NCI-H1436 (cell line): ENCODE results near the gene TBC1D2B.
A peak's percentile ranks its signal among the peaks of the same experiment; 100 is the strongest.

Experiments
- DNase-seq: peaks from one replicate; lab custom pipeline; 2025; lab: John Stamatoyannopoulos, UW

The TBC1D2B gene

DNA sequence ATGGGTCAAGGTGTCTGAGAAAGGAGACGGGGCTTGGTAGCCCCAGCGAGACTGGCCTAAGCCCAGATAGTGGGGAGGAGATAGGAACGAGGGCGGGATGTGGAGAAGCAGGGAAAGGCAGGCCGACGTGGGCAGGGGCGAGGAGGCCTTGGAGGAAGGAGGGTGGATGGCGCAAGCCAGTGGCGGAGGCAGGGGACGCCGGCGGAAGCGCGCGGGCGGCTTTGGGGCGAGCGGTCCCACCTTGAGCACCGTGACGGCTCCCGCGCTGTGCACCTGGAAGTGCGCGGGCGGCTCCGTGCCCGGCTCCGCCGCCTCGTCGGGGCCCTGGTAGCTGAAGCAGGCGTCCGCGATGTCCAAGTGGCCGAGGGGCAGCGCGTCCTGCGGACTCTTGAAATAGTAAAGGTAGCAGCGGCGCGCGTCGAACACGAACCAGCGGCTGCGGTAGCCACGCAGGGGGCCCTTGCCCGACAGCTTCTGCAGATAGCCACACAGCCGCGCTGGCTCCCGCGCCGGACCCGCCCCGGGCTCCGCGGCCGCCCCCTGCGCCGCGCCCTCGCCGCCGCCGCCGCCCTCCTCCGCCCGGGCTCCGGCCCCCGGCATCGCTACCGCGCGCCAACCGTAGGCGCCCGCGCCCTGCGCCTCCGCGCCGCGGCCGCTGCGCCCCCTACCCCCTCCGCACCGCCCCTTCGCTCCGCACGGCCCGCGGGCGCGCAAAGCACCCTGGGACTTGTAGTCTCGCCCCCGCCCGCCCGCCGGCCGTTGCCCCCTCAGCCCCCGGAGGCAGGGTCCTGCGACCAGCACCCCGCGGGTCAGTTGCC, at the start of gene TBC1D2B:
Gene TBC1D2B, minus strand, starts transcription at position 659 of the 818 bp plus-strand sequence. Its CDS starts 59 bp downstream, at position 600.
- DNase-seq = peak; percentile 29

- no peak for DNase-seq
These were observed 47.8 kb upstream of the TBC1D2B start for GRCh38 chr15:78125267-78125666.

DNA sequence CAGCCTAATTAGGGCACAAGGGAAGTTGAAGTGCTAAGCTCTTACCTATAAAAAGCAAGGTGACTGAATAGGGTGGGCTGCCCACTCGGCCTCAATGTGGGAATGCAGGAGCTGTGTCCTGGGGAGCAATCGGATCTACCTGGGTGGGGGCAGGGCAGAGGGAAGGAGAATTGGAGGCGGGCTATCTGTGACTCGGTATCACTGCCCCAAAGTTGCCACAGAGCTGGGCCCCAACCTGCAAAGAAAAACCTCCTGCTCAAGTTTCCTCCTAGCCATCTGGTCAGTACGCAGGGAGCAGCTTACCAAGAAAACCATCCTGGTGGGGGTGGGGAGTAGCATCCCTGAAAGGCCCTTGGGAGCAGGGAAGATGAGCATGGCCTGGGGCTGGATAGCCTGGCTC, 43.0 kb upstream of the TBC1D2B start:
- DNase-seq = no peak

- DNase-seq = no peak
These were observed 35.0 kb upstream of the TBC1D2B start for GRCh38 chr15:78112551-78112950.

- DNase-seq = no peak
These were observed 34.3 kb upstream of the TBC1D2B start for GRCh38 chr15:78111788-78112187.

GRCh38 chr15:78110916-78111475, 33.5 kb upstream of the TBC1D2B start:
- no peak for DNase-seq

DNA sequence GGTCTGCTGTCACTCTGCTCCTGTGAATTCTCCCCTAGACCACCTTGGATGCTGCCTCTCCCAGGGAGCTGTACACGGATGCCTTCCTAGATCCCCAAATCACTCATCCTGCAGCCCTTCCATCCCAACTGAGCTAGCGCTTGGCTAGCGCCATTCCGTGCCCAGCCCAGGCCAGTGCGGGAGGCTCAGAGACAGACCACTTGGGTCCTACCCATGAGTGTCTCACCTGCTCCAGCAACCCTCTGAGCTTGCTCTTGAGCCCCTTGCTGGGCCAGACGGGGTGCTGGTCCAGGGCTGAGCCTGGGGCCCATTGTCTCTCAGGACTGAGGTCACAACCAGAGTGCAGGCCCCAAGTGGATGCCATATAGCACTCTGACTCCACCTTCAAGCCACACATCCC, 32.6 kb upstream of the TBC1D2B start:
- no peak for DNase-seq

DNA sequence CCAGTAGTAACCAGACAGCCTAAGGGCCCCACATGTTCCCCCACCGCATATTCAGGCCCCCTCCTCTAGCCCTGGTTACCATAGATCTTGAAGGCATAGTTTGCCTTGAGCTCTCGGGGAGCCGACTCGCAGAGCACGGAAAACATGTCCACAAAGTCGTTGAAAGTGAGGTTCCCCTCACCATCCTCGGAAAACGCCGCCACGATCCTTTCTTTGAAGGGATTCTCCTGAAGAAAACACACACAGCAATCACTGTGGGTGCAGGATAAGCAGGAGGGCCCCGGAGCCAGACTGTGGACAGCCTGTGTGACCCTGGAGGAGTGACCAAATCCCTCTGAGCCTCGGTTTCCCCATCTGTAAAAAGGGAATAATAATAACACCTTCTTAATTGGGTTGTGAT, 31.6 kb upstream of the TBC1D2B start:
- DNase-seq = no peak

GRCh38 chr15:78108300-78109084, 31.0 kb upstream of the TBC1D2B start:
- peak; percentile 72 for DNase-seq

DNA sequence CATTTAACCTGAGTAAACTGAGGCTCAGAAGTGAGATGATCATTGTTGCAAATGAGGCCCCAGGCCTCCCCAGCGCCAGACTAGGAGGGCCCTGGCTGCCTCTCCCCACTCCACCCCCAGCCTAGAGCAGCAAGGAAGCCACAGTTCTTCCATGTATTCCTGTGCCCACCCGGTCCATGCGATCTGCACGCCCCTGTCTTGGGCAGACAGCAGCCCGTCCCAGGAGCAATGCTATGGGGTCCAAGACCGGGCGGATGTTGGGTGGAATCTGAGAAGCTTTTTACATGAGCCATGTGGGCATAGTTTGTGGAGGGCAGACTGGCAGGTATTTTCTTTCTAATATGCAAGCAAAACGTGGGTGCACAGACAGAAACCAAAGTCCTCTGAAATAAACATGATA, 30.0 kb upstream of the TBC1D2B start:
- DNase-seq = no peak

GRCh38 chr15:78105476-78106241, 28.1 kb upstream of the TBC1D2B start:
- DNase-seq = no peak

GRCh38 chr15:78104566-78105475, 27.3 kb upstream of the TBC1D2B start:
- DNase-seq = no peak

DNA sequence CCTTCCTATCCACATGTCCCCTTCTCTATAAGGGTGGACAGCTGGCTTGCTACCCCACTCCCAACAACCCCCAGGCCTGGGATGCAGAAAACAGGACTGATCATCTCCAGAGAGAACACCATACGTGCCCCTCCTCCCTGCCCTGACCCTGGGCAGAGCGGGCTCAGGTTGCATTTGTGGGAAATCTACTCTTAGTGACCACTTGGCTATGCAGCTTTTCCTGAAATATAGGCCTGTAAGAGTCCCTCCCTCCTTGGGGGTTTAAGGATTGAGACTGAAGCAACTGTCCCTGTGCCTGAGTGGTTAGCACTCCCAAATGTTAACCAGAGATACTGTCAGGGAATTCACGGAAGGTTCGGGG, 26.6 kb upstream of the TBC1D2B start:
- no peak for DNase-seq

DNA sequence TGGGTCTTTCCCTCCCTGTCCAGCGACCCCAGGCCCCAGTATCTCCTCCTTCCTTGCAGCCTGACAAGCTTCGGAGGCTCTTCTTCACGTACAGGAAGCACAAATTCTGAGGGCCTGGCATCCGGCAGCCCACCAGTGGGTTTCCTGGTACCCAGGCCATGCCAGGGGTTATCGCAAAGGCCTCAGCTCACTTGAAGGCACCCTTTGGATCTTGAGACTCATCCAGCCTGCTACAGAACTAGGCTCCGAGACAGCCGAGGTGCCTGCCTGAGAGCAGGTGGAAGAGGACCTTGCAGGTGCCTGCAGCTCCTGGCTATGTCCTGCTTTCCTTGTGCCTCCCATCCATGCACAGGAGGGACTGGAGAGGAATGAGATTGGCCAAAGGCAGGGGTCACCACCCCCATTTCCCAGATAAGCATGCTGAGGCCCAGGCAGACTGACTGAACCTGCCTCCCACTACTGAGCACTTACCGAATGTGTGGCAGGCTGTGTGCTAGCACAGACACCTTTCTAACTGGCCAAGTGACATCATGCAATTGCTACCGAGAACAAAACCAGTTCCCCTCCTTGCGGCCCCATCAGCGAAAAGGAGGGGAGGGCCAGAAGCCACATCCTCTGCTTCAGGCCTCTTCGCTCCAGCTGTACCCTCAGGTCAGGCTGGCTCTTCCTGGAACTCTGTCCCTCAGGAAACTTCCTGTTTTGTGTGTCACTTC, 26.1 kb upstream of the TBC1D2B start:
- no peak for DNase-seq

DNA sequence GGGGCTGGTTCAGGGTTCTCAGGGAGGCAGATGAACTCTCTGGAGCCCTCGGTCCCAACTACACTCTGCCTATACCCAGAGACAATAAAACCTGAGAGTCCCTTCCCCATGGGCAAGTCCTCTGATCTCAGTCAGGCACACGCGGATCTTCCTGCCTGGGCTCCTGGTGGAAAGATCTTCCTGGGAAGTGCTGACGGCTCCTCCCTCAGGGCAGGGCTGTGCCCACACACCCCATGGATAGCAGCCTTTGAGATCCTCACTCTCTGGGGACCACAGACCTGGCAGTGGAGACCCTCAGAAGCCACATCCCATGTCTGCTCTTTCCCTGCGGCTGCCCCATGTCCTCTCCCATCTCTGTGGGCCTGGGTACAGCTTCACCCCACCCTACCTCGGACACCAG, 25.2 kb upstream of the TBC1D2B start:
- no peak for DNase-seq

GRCh38 chr15:78102211-78102610, 24.7 kb upstream of the TBC1D2B start:
- no peak for DNase-seq

- DNase-seq = no peak
These were observed 24.1 kb upstream of the TBC1D2B start for GRCh38 chr15:78101423-78102105.

GRCh38 chr15:78100886-78101285, 23.4 kb upstream of the TBC1D2B start:
- no peak for DNase-seq

GRCh38 chr15:78098131-78098755, 20.7 kb upstream of the TBC1D2B start:
- DNase-seq = no peak
